H9 (cell line): ENCODE data around the gene PIP4K2A. TPM values are rescaled to one million over a fixed set of nuclear protein-coding genes. Genes with fewer than 3 reads are reported as not detected.

Experiments
- DNase-seq: peaks from one replicate; pipeline ENCODE4 v3.0.0-alpha.2; 2017
- H2AFZ ChIP-seq: one replicate; pipeline ENCODE4 v1.6.1; 2013; ENCODE audit warnings: mild to moderate bottlenecking, low read length, control low read depth, moderate library complexity
- H2AK5ac ChIP-seq: 2 replicates; pipeline ENCODE4 v1.6.1; 2013; ENCODE audit warnings: low read length, control low read depth, mixed read lengths; ENCODE audit not compliant: insufficient read length
- H2BK120ac ChIP-seq: one replicate; pipeline ENCODE4 v1.6.1; 2013; ENCODE audit warnings: low read depth, mild to moderate bottlenecking, low read length, control low read depth, inconsistent platforms; ENCODE audit not compliant: poor library complexity, severe bottlenecking
- H2BK12ac ChIP-seq: 2 replicates; pipeline ENCODE4 v1.6.1; 2013; ENCODE audit warnings: low read length, control low read depth, mixed read lengths, low read depth; ENCODE audit not compliant: insufficient read length
- H2BK15ac ChIP-seq: 2 replicates; pipeline ENCODE4 v1.6.1; 2013; ENCODE audit warnings: low read depth, low read length, control low read depth
- H2BK20ac ChIP-seq: one replicate; pipeline ENCODE4 v1.6.1; 2013; ENCODE audit warnings: low read depth, mild to moderate bottlenecking, low read length, control low read depth, inconsistent platforms; ENCODE audit not compliant: poor library complexity, severe bottlenecking
- H2BK5ac ChIP-seq: 2 replicates; pipeline ENCODE4 v1.6.1; 2013; ENCODE audit warnings: low read length, control low read depth, mixed read lengths; ENCODE audit not compliant: insufficient read length
- H3K14ac ChIP-seq: 2 replicates; pipeline ENCODE4 v1.6.1; 2013; ENCODE audit warnings: low read length, control low read depth; ENCODE audit not compliant: insufficient read depth
- H3K18ac ChIP-seq: 2 replicates; pipeline ENCODE4 v1.6.1; 2013; ENCODE audit warnings: low read depth, mild to moderate bottlenecking, mixed read lengths, low read length, control low read depth; ENCODE audit not compliant: insufficient read length
- H3K23ac ChIP-seq: 2 replicates; pipeline ENCODE4 v1.6.1; 2013; ENCODE audit warnings: low read length, control low read depth, mixed read lengths, low read depth; ENCODE audit not compliant: insufficient read length
- H3K23me2 ChIP-seq: 2 replicates; pipeline ENCODE4 v1.6.1; 2013; ENCODE audit warnings: low read depth, mild to moderate bottlenecking, mixed read lengths, low read length, control low read depth; ENCODE audit not compliant: insufficient read length, poor library complexity, severe bottlenecking
- H3K27ac ChIP-seq: 2 replicates; pipeline ENCODE4 v1.5.1; 2013; ENCODE audit warnings: low read length, control low read depth, mixed read lengths, low read depth; ENCODE audit not compliant: insufficient read length
- H3K27me3 ChIP-seq: 2 replicates; pipeline ENCODE4 v1.6.1; 2013; ENCODE audit warnings: low read length, control low read depth, inconsistent platforms; ENCODE audit not compliant: insufficient read depth
- H3K4ac ChIP-seq: 2 replicates; pipeline ENCODE4 v1.6.1; 2013; ENCODE audit warnings: low read depth, mild to moderate bottlenecking, control low read depth, inconsistent platforms, low read length, moderate library complexity
- H3K4me1 ChIP-seq: 2 replicates; pipeline ENCODE4 v1.6.1; 2013; ENCODE audit warnings: low read length, control low read depth, inconsistent platforms; ENCODE audit not compliant: insufficient read depth
- H3K4me2 ChIP-seq: 2 replicates; pipeline ENCODE4 v1.6.1; 2013; ENCODE audit warnings: low read length, control low read depth, mixed read lengths; ENCODE audit not compliant: insufficient read length, insufficient read depth
- H3K56ac ChIP-seq: 2 replicates; pipeline ENCODE4 v1.6.1; 2013; ENCODE audit warnings: low read depth, mild to moderate bottlenecking, mixed read lengths, low read length, control low read depth; ENCODE audit not compliant: insufficient read length
- H3K79me1 ChIP-seq: 2 replicates; pipeline ENCODE4 v1.6.1; 2013; ENCODE audit warnings: low read depth, mild to moderate bottlenecking, moderate library complexity, low read length, control low read depth, inconsistent platforms; ENCODE audit not compliant: insufficient read depth, poor library complexity, severe bottlenecking
- H3K79me2 ChIP-seq: 2 replicates; pipeline ENCODE4 v1.6.1; 2013; ENCODE audit warnings: low read length, control low read depth, inconsistent platforms; ENCODE audit not compliant: insufficient read depth
- H3K9ac ChIP-seq: 2 replicates; pipeline ENCODE4 v1.6.1; 2013; ENCODE audit warnings: low read length, control low read depth, mixed read lengths; ENCODE audit not compliant: insufficient read length; ENCODE audit errors: extremely low read depth
- H3K9me3 ChIP-seq: one replicate; pipeline ENCODE4 v1.6.1; 2013; ENCODE audit warnings: low read depth, low read length, inconsistent platforms; ENCODE audit not compliant: control insufficient read depth
- H3T11ph ChIP-seq: one replicate; pipeline ENCODE4 v1.6.1; 2013; ENCODE audit warnings: mild to moderate bottlenecking, low read length, control low read depth, inconsistent platforms
- H4K20me1 ChIP-seq: one replicate; pipeline ENCODE4 v1.6.1; 2013; ENCODE audit not compliant: control insufficient read depth, insufficient read length, insufficient read depth
- H4K5ac ChIP-seq: 2 replicates; pipeline ENCODE4 v1.6.1; 2013; ENCODE audit warnings: low read depth, mild to moderate bottlenecking, mixed read lengths, low read length, control low read depth; ENCODE audit not compliant: insufficient read length
- H4K8ac ChIP-seq: replicated peaks from 2 replicates; pipeline ENCODE4 v1.6.1; 2013; ENCODE audit warnings: low read length, control low read depth, mixed read lengths, low read depth; ENCODE audit not compliant: insufficient read length
- H4K91ac ChIP-seq: 2 replicates; pipeline ENCODE4 v1.6.1; 2013; ENCODE audit warnings: low read depth, mild to moderate bottlenecking, moderate library complexity, mixed read lengths, low read length, control low read depth; ENCODE audit not compliant: insufficient read length
- H3K27ac Mint-ChIP-seq, 3 experiments: 2 replicates in 2 of 3; 3 replicates in 1 of 3; pipeline ENCODE4 v1.8.0; 2020 to 2021; ENCODE audit warnings: mixed read lengths in 3 of 3, mild to moderate bottlenecking in 1 of 3, moderate library complexity in 1 of 3
- H3K27me3 Mint-ChIP-seq: 2 replicates; pipeline ENCODE4 v1.8.0; 2021; ENCODE audit warnings: low read depth, mild to moderate bottlenecking, moderate library complexity, mixed read lengths
- H3K36me3 Mint-ChIP-seq, 3 experiments: 2 replicates in 2 of 3; 3 replicates in 1 of 3; pipeline ENCODE4 v1.8.0; 2020 to 2021; ENCODE audit warnings: low read depth in 3 of 3, mixed read lengths in 3 of 3; ENCODE audit not compliant: insufficient read depth in 1 of 3
- H3K4me1 Mint-ChIP-seq, 2 experiments: 2 replicates each; pipeline ENCODE4 v1.8.0; 2020; ENCODE audit warnings: mixed read lengths in 2 of 2
- H3K4me3 Mint-ChIP-seq, 2 experiments: 2 replicates in 1 of 2; 3 replicates in 1 of 2; pipeline ENCODE4 v1.8.0; 2020 to 2021; ENCODE audit warnings: mild to moderate bottlenecking in 2 of 2, mixed read lengths in 2 of 2, moderate library complexity in 1 of 2
- H3K9me3 Mint-ChIP-seq, 2 experiments: 2 replicates in 1 of 2; 3 replicates in 1 of 2; pipeline ENCODE4 v1.8.0; 2020; ENCODE audit warnings: mild to moderate bottlenecking in 2 of 2, mixed read lengths in 2 of 2, moderate library complexity in 1 of 2
- CTCF ChIP-seq: fragments of 200-600 bp; sonication (generic); conservative IDR thresholded peaks from 3 replicates; pipeline ENCODE4 v1.8.0; 2021; ENCODE audit warnings: antibody characterized with exemption, mild to moderate bottlenecking
- WGBS: extraction: QIAGEN DNeasy Blood & Tissue Kit; methylation state at CpG from one replicate; pipeline ENCODE4 v1.1.7; 2013; ENCODE audit warnings: missing lambda C conversion rate, low lambda C conversion rate, mixed read lengths; ENCODE audit not compliant: insufficient read length; ENCODE audit errors: extremely low coverage; 5-methylcytosine and 5-hydroxymethylcytosine counted together
- total RNA-seq: library from RNA; stranded (reverse); gene quantifications from 2 replicates; pipeline ENCODE4 v1.2.1, GENCODE V29; 2021

The PIP4K2A gene
- total RNA-seq, 1 experiment from 2014 or later, result 33.6 TPM

DNA sequence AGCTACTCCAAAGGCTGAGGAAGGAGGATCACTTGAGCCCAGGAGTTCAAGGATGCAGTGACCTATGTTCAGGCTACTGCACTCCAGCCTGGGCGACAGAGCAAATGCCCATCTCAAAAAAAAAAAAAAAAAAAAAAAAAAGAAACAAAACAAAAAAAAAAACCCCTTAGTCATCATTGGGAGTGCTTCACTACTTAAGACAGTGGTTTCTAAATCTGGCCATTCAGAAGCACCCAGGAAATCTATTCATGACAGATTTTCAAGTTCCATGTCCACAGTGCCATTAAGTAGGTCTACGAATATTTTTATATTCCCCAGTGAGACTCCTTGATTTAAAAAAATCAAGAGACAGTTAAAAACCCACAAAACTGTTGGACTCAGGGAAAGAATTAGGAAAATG is 182.9 kb downstream of the PIP4K2A start:
- Mint-ChIP-seq H3K4me1 (no peaks in the 10 kb centered on the region), H3K4me3 (no peak overlapping the region), H3K36me3 (peaks cover 9 to 19% (median 10%) of the 10 kb centered on the region in 3 experiments; a peak in 5 of 7 replicates), H3K27ac (no peak overlapping the region), H3K27me3 (peaks cover 11% of the 10 kb centered on the region), H3K9me3 (peaks cover 20 to 25% of the 10 kb centered on the region in 2 experiments)
- H3K4ac ChIP-seq, result no peak overlapping the region
- no peak overlapping the region for H3K9ac ChIP-seq
- H3K23ac ChIP-seq, result no peak overlapping the region
- no peak overlapping the region for H2BK12ac ChIP-seq
- WGBS, result no CpG with 5 or more reads among the region's 2 CpGs
- H2AK5ac ChIP-seq, result no peak overlapping the region
- no peak overlapping the region for H4K8ac ChIP-seq
- H3K4me2 ChIP-seq, result no peak overlapping the region
- H3K79me2 ChIP-seq, result no peaks in the 10 kb centered on the region
- H3K9me3 ChIP-seq, result no peaks in the 10 kb centered on the region
- no peak overlapping the region for H4K5ac ChIP-seq
- H3K23me2 ChIP-seq, result no peaks in the 10 kb centered on the region
- H3K14ac ChIP-seq, result no peak overlapping the region
- H3K4me1 ChIP-seq, result no peaks in the 10 kb centered on the region
- H4K91ac ChIP-seq, result no peak overlapping the region
- H4K20me1 ChIP-seq, result no peaks in the 10 kb centered on the region
- H3K18ac ChIP-seq, result no peak overlapping the region
- TF ChIP-seq CTCF, result no peak
- no peak overlapping the region for H2BK20ac ChIP-seq
- H2BK15ac ChIP-seq, result no peak overlapping the region
- no peaks in the 10 kb centered on the region for H3K79me1 ChIP-seq
- no peak overlapping the region for H2BK120ac ChIP-seq
- H3K27ac ChIP-seq, result no peak overlapping the region
- no peak for DNase-seq
- H2AFZ ChIP-seq, result no peak overlapping the region
- no peak overlapping the region for H3T11ph ChIP-seq
- H3K27me3 ChIP-seq, result no peaks in the 10 kb centered on the region
- no peak overlapping the region for H3K56ac ChIP-seq
- H2BK5ac ChIP-seq, result no peak overlapping the region
